Measurements from ENCODE around the gene USE1.

DNA sequence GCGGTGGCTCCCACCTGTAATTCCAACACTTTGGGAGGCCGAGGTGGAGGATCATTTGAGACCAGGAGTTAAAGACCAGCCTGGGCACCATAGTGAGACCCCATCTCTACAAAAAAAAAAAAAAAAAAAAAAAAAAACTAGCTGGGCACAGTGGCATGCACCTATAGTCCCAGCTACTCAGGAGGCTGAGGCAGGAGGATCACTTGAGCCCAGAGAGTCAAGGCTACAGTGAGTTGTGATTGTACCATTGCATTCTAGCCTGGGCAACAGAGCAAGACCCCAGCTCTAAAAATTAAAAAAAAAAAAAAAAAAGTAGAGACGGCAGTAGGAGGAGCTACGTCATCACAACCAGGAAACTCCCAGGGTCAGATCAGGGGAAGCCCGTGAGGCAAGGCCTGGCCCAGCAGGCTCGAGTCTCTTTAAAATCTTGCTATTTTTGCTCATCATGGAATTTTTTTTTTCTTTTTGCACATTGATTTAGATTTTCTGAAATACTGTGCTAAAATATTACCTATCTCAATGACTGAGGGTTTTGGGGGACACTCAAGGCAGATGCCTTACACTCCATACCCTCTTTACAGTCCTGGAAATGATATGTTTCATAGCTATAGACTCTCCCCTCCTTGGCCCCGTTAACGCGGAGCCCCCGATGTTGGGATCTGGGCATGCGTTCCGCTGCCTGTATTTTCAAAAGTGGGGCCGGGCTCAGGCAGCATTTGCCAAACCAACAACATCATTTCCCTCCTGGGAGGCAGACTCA lies 44.4 kb upstream of the USE1 start:
- no peak for TF ChIP-seq CTCF (conservative IDR thresholded peaks at IDR 0.05 in 1 of 2, IDR thresholded peaks at IDR 0.05 in 1 of 2; ENCODE audit: low read depth in 1 of 2, low read length in 2 of 2)
- TF ChIP-seq EZH2 (IDR thresholded peaks at IDR 0.05; ENCODE audit: low read length, missing control alignments): no peak

Measured in fibroblast of lung (primary cell).